Uterus (tissue), 4 donors: ENCODE data around the gene UBE2Q1. TPM values are rescaled to one million over a fixed set of nuclear protein-coding genes. Genes with fewer than 3 reads are reported as not detected.

ENCODE experiments used
- DNase-seq, 2 donors: peaks; one replicate each; pipeline ENCODE4 v3.0.0-alpha.2; 2019 to 2020
- H3K27ac ChIP-seq, 2 donors: fragments of 200-600 bp; sonication (generic); 1 replicate in 1 of 2; 2 replicates in 1 of 2; pipeline ENCODE4 v1.5.1; 2016 to 2018
- H3K27me3 ChIP-seq, 2 donors: fragments of 200-600 bp; sonication (generic); one replicate each; pipeline ENCODE4 v1.5.1; 2018 to 2019; ENCODE audit warnings: control low read depth in 1 of 2
- H3K36me3 ChIP-seq, 2 donors: fragments of 200-600 bp; sonication (generic); one replicate each; pipeline ENCODE4 v1.5.1; 2019; ENCODE audit warnings: control low read depth in 1 of 2
- H3K4me1 ChIP-seq, 2 donors: fragments of 200-600 bp; sonication (generic); one replicate each; pipeline ENCODE4 v1.5.1; 2018 to 2019; ENCODE audit warnings: control low read depth in 1 of 2
- H3K4me3 ChIP-seq, 2 donors: fragments of 200-600 bp; sonication (generic); 1 replicate in 1 of 2; 2 replicates in 1 of 2; pipeline ENCODE4 v1.5.1; 2018 to 2019; ENCODE audit warnings: mild to moderate bottlenecking in 1 of 2
- H3K9me3 ChIP-seq, 2 donors: fragments of 200-600 bp; sonication (generic); one replicate each; pipeline ENCODE4 v1.5.1; 2019; ENCODE audit warnings: control low read depth in 1 of 2
- CTCF ChIP-seq, 4 experiments: fragments of 200-600 bp in 2 of 4; fragments of 450-650 bp in 2 of 4; sonication (generic) in 2 of 4; IDR thresholded peaks; one replicate each; pipeline ENCODE4 v1.5.1; 2016 to 2019; ENCODE audit warnings: antibody characterized with exemption in 4 of 4, mild to moderate bottlenecking in 2 of 4, moderate library complexity in 1 of 4
- POLR2A ChIP-seq, 2 donors: fragments of 450-650 bp; IDR thresholded peaks; one replicate each; pipeline ENCODE4 v1.6.1; 2016; ENCODE audit warnings: antibody characterized with exemption in 2 of 2, mild to moderate bottlenecking in 1 of 2, moderate library complexity in 1 of 2
- intact Hi-C: fragments of 100-400 bp; cut with DNase I; formaldehyde crosslinking; loops from one replicate; pipeline ENCODE4 v1.15.1; 2023; ENCODE audit warnings: low total_unique reads
- total RNA-seq, 4 donors: library from RNA; depleted of rRNA in 3 of 4; stranded (reverse); fragments of >200 nt in 3 of 4; gene quantifications; one replicate each; pipeline versions ENCODE4 v1.1.0 to v1.2.4, GENCODE V29; 2014 to 2023
- donor health status: DM: yes; HTN: yes; CAD: no.

Gene UBE2Q1
- total RNA-seq, 4 donors from 2014 or later: 5.4 to 69.7 (median 28.4) TPM

- Histone ChIP-seq H3K36me3 (no peaks in the 10 kb centered on the region), H3K27me3 (no peaks in the 10 kb centered on the region), H3K27ac (peak overlapping the region; percentile 12 to 14), H3K4me3 (no peak overlapping the region), H3K4me1 (no peaks in the 10 kb centered on the region), H3K9me3 (no peaks in the 10 kb centered on the region)
- no peak for DNase-seq
- intact Hi-C loops: loop anchor here (10.0 kb wide), 1 partner anchor 307 kb away; no protein-coding TSS in a partner anchor
- TF ChIP-seq POLR2A (IDR thresholded peaks at IDR 0.05): no peak
- no peak for TF ChIP-seq CTCF (IDR thresholded peaks at IDR 0.05)
Measured at GRCh38 chr1:154578058-154578418, 19.6 kb upstream of the UBE2Q1 start.

GRCh38 chr1:154577346-154578057 lies 19.0 kb upstream of the UBE2Q1 start:
- H3K27me3 ChIP-seq: no peaks in the 10 kb centered on the region
- intact Hi-C loops: loop anchor here (10.0 kb wide), 1 partner anchor 307 kb away; no protein-coding TSS in a partner anchor
- no peaks in the 10 kb centered on the region for H3K36me3 ChIP-seq
- no peaks in the 10 kb centered on the region for H3K4me1 ChIP-seq
- no peak overlapping the region for H3K4me3 ChIP-seq
- no peaks in the 10 kb centered on the region for H3K9me3 ChIP-seq
- no peak for DNase-seq
- peak overlapping the region; percentile 12 to 14 for H3K27ac ChIP-seq
- TF ChIP-seq POLR2A (IDR thresholded peaks at IDR 0.05): no peak
- TF ChIP-seq CTCF (IDR thresholded peaks at IDR 0.05): no peak

- Histone ChIP-seq H3K9me3 (no peaks in the 10 kb centered on the region), H3K4me3 (no peak overlapping the region), H3K27ac (no peak overlapping the region), H3K36me3 (no peaks in the 10 kb centered on the region), H3K27me3 (no peaks in the 10 kb centered on the region), H3K4me1 (no peaks in the 10 kb centered on the region)
- no peak for DNase-seq
- intact Hi-C loops: loop anchor here (10.0 kb wide), 1 partner anchor 309 kb away; no protein-coding TSS in a partner anchor
- TF ChIP-seq POLR2A (IDR thresholded peaks at IDR 0.05) (no peak), CTCF (IDR thresholded peaks at IDR 0.05) (no peak)
Measured at GRCh38 chr1:154575951-154576566, 17.6 kb upstream of the UBE2Q1 start.

GRCh38 chr1:154575147-154575927 lies 16.9 kb upstream of the UBE2Q1 start:
- intact Hi-C loops: loop anchor here (10.0 kb wide), 1 partner anchor 309 kb away; no protein-coding TSS in a partner anchor
- TF ChIP-seq CTCF (IDR thresholded peaks at IDR 0.05) (no peak), POLR2A (IDR thresholded peaks at IDR 0.05) (no peak)
- no peaks in the 10 kb centered on the region for H3K36me3 ChIP-seq
- H3K4me3 ChIP-seq: no peak overlapping the region
- DNase-seq: no peak
- no peak overlapping the region for H3K27ac ChIP-seq
- H3K27me3 ChIP-seq: no peaks in the 10 kb centered on the region
- no peaks in the 10 kb centered on the region for H3K9me3 ChIP-seq
- H3K4me1 ChIP-seq: no peaks in the 10 kb centered on the region
